ENCODE data around the gene COPS7B. TPM values are rescaled to one million over a fixed set of nuclear protein-coding genes. Genes with fewer than 3 reads are reported as not detected.

COPS7B gene
- total and polyA plus RNA-seq, 2 of the 8 experiments (the other 6 are each of a cell fraction or from before 2014, with no cell fraction given) = 62.2 to 72.1 TPM

DNA sequence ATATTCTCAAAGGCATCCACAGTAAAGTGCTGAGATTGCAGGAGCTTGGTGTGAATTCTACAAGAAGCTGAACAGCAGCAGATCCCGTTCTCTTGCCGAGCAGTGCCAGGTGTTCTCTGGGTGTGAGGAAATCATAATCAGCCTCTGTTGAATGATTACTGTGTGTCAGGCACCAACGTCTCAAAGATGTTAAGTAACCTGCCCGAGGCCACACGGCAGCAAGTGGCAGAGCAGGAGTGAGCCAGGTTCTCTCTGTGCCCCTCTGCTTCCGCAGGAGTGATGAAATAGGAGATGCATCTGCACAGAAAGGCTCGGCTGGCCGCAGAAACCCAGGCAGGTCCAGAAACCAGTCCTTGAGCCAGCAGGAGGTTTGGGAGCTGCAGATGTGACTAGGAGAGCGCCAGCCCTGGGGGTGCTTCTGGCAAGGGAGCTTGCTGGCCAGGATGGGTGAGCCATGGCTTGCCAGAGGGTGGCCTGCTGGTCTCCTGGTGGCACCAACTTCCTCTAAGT is 68.4 kb downstream of the COPS7B start (continued):
- TF ChIP-seq ATF2 (IDR thresholded peaks at IDR 0.05; ENCODE audit: low read length) = no peak
- no peak for TF ChIP-seq TAF1 (IDR thresholded peaks at IDR 0.05; ENCODE audit: low read depth, low read length)
- no peak for TF ChIP-seq EGR1 (IDR thresholded peaks at IDR 0.05; ENCODE audit: borderline replicate concordance, low read depth, low read length)

All from H1 (cell line).